HepG2 (cell line): ENCODE measurements around the gene METAP1D. TPM values are rescaled to one million over a fixed set of nuclear protein-coding genes. Genes with fewer than 3 reads are reported as not detected.

ENCODE experiments used
- CBX2 ChIP-seq, 2 experiments: fragments of 200-600 bp in 1 of 2; sonication (generic); formaldehyde crosslinking in 1 of 2; IDR thresholded peaks; 2 replicates each; pipeline versions ENCODE4 v1.7.0 to v1.8.1; 2018 to 2022; ENCODE audit warnings: low read depth in 2 of 2, low read length in 1 of 2, mild to moderate bottlenecking in 1 of 2, missing genetic modification reagents in 1 of 2
- DNMT3B ChIP-seq: conservative IDR thresholded peaks from 2 replicates; pipeline ENCODE4 v1.6.1; 2016; ENCODE audit warnings: missing biosample characterization, control low read depth
- ETV5 ChIP-seq: IDR thresholded peaks from 2 replicates; pipeline ENCODE4 v1.6.1; 2018; ENCODE audit warnings: missing biosample characterization, missing genetic modification reagents, inconsistent platforms, borderline replicate concordance
- MEIS2 ChIP-seq: sonication (generic); formaldehyde crosslinking; IDR thresholded peaks from 2 replicates; pipeline ENCODE4 v1.9.0; 2021; ENCODE audit warnings: mild to moderate bottlenecking, missing genetic modification reagents
- PRMT3 ChIP-seq: sonication (generic); formaldehyde crosslinking; IDR thresholded peaks from 2 replicates; pipeline ENCODE4 v1.8.1; 2022; ENCODE audit warnings: low read depth, mild to moderate bottlenecking, moderate library complexity, missing genetic modification reagents, borderline replicate concordance
- SOX13 ChIP-seq, 3 experiments: fragments of 450-650 bp in 1 of 3; sonication (generic) in 1 of 3; formaldehyde crosslinking in 1 of 3; IDR thresholded peaks in 2 of 3; conservative IDR thresholded peaks in 1 of 3; 2 replicates each; pipeline versions ENCODE4 v1.5.0 to v1.6.1; 2016 to 2020; ENCODE audit warnings: antibody characterized with exemption in 1 of 3, mild to moderate bottlenecking in 1 of 3, missing compliant biosample characterization in 1 of 3, missing genetic modification reagents in 1 of 3, moderate library complexity in 1 of 3
- TARDBP ChIP-seq: sonication (generic); formaldehyde crosslinking; IDR thresholded peaks from 2 replicates; pipeline ENCODE4 v1.8.0; 2022; ENCODE audit warnings: mild to moderate bottlenecking, missing genetic modification reagents
- ZNF230 ChIP-seq: sonication (generic); formaldehyde crosslinking; IDR thresholded peaks from 2 replicates; pipeline ENCODE4 v1.4.0; 2020; ENCODE audit warnings: mild to moderate bottlenecking, missing genetic modification reagents
- ZNF460 ChIP-seq: sonication (generic); formaldehyde crosslinking; IDR thresholded peaks from 2 replicates; pipeline ENCODE4 v1.5.1; 2020; ENCODE audit warnings: missing genetic modification reagents, mild to moderate bottlenecking, borderline replicate concordance
- ZNF777 ChIP-seq: sonication (generic); formaldehyde crosslinking; IDR thresholded peaks from 2 replicates; pipeline ENCODE4 v1.4.0; 2020; ENCODE audit warnings: missing genetic modification reagents
- ZSCAN9 ChIP-seq: IDR thresholded peaks from 2 replicates; pipeline ENCODE4 v1.6.1; 2016; ENCODE audit warnings: borderline replicate concordance
- polyA plus RNA-seq, 8 experiments: library from polyadenylated mRNA; depleted of rRNA in 3 of 8; stranded (reverse) in 7 of 8; unstranded in 1 of 8; fragments of >200 nt; fragmentation: Illumina TruSeq in 4 of 8; extraction: Trizol in 4 of 8; gene quantifications; 2 replicates each; pipeline versions ENCODE4 v1.2.1 to v1.2.3, GENCODE V29; 2011 to 2016; ENCODE audit warnings: low read depth in 4 of 8, missing spikeins in 1 of 8, mixed read lengths in 1 of 8; ENCODE audit not compliant: insufficient read depth in 1 of 8
- total RNA-seq, 5 experiments: library from RNA; depleted of rRNA; stranded (reverse); fragments of >200 nt; fragmentation: Illumina TruSeq; extraction: Trizol; gene quantifications; 2 replicates each; pipeline ENCODE4 v1.2.3, GENCODE V29; 2016; ENCODE audit warnings: low read depth in 1 of 5
- TF ChIP-seq, protein P1 (sequence below): sonication (generic); formaldehyde crosslinking; IDR thresholded peaks from 2 replicates; pipeline ENCODE4 v1.4.0; 2020; ENCODE audit warnings: missing genetic modification reagents, mild to moderate bottlenecking, borderline replicate concordance
- TF ChIP-seq, protein P2 (sequence below): sonication (generic); formaldehyde crosslinking; IDR thresholded peaks from 2 replicates; pipeline ENCODE4 v1.4.0; 2020; ENCODE audit warnings: missing genetic modification reagents
- TF ChIP-seq, protein P3 (sequence below): sonication (generic); formaldehyde crosslinking; IDR thresholded peaks from 2 replicates; pipeline ENCODE4 v1.5.0; 2020; ENCODE audit warnings: mild to moderate bottlenecking, missing genetic modification reagents, borderline replicate concordance
- TF ChIP-seq, protein P4 (sequence below): sonication (generic); formaldehyde crosslinking; IDR thresholded peaks from 2 replicates; pipeline ENCODE4 v1.5.1; 2020; ENCODE audit warnings: mild to moderate bottlenecking, missing genetic modification reagents, moderate library complexity

The METAP1D gene
- total and polyA plus RNA-seq, 2 of the 13 experiments (the other 11 are each of a cell fraction or from before 2014, with no cell fraction given), result 14.7 to 21.6 TPM

- TF ChIP-seq, protein P1, sequence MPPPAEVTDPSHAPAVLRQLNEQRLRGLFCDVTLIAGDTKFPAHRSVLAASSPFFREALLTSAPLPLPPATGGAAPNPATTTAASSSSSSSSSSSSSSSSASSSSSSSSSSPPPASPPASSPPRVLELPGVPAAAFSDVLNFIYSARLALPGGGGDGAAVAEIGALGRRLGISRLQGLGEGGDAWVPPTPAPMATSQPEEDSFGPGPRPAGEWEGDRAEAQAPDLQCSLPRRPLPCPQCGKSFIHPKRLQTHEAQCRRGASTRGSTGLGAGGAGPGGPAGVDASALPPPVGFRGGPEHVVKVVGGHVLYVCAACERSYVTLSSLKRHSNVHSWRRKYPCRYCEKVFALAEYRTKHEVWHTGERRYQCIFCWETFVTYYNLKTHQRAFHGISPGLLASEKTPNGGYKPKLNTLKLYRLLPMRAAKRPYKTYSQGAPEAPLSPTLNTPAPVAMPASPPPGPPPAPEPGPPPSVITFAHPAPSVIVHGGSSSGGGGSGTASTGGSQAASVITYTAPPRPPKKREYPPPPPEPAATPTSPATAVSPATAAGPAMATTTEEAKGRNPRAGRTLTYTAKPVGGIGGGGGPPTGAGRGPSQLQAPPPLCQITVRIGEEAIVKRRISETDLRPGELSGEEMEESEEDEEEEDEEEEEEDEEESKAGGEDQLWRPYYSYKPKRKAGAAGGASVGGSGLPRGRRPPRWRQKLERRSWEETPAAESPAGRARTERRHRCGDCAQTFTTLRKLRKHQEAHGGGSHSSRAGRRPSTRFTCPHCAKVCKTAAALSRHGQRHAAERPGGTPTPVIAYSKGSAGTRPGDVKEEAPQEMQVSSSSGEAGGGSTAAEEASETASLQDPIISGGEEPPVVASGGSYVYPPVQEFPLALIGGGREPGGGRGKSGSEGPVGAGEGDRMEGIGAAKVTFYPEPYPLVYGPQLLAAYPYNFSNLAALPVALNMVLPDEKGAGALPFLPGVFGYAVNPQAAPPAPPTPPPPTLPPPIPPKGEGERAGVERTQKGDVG (CRISPR knock-in tag), result no peak; the same call in 1 of the 2 replicates
- TF ChIP-seq ETV5 (CRISPR knock-in tag) (peak; percentile 93), ZNF230 (no peak; the same call in 1 of the 2 replicates), ZSCAN9 (CRISPR knock-in tag) (peak; percentile 88; the same call in 1 of the 2 replicates), DNMT3B (no peak), SOX13 (IDR thresholded peaks at IDR 0.05) (peak; percentile 74), SOX13 (CRISPR knock-in tag; conservative IDR thresholded peaks at IDR 0.05 in 1 of 2, IDR thresholded peaks at IDR 0.05 in 1 of 2) (peak in 1 of 2 experiments; percentile 90; a peak in 2 of 4 replicates), PRMT3 (CRISPR knock-in tag) (no peak; the same call in 1 of the 2 replicates), ZNF460 (CRISPR knock-in tag) (no peak), ZNF777 (0 out of 2 replicates have a peak, but pooled peaks have one; percentile 38), TARDBP (CRISPR knock-in tag) (peak; percentile 98), MEIS2 (CRISPR knock-in tag) (peak; percentile 57; the same call in 1 of the 2 replicates), CBX2 (IDR thresholded peaks at IDR 0.05; ENCODE audit: low read depth, low read length) (no peak), CBX2 (CRISPR knock-in tag; IDR thresholded peaks at IDR 0.05; ENCODE audit: low read depth) (no peak)
- TF ChIP-seq, protein P2, sequence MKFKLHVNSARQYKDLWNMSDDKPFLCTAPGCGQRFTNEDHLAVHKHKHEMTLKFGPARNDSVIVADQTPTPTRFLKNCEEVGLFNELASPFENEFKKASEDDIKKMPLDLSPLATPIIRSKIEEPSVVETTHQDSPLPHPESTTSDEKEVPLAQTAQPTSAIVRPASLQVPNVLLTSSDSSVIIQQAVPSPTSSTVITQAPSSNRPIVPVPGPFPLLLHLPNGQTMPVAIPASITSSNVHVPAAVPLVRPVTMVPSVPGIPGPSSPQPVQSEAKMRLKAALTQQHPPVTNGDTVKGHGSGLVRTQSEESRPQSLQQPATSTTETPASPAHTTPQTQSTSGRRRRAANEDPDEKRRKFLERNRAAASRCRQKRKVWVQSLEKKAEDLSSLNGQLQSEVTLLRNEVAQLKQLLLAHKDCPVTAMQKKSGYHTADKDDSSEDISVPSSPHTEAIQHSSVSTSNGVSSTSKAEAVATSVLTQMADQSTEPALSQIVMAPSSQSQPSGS (CRISPR knock-in tag), result peak; percentile 91
- TF ChIP-seq, protein P3, sequence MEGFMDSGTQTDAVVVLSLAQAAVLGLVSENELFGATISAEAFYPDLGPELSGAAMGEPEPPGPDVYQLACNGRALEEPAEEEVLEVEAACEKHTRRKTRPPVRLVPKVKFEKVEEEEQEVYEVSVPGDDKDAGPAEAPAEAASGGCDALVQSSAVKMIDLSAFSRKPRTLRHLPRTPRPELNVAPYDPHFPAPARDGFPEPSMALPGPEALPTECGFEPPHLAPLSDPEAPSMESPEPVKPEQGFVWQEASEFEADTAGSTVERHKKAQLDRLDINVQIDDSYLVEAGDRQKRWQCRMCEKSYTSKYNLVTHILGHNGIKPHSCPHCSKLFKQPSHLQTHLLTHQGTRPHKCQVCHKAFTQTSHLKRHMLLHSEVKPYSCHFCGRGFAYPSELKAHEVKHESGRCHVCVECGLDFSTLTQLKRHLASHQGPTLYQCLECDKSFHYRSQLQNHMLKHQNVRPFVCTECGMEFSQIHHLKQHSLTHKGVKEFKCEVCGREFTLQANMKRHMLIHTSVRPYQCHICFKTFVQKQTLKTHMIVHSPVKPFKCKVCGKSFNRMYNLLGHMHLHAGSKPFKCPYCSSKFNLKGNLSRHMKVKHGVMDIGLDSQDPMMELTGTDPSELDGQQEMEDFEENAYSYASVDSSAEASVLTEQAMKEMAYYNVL (CRISPR knock-in tag), result peak; percentile 96
- TF ChIP-seq, protein P4, sequence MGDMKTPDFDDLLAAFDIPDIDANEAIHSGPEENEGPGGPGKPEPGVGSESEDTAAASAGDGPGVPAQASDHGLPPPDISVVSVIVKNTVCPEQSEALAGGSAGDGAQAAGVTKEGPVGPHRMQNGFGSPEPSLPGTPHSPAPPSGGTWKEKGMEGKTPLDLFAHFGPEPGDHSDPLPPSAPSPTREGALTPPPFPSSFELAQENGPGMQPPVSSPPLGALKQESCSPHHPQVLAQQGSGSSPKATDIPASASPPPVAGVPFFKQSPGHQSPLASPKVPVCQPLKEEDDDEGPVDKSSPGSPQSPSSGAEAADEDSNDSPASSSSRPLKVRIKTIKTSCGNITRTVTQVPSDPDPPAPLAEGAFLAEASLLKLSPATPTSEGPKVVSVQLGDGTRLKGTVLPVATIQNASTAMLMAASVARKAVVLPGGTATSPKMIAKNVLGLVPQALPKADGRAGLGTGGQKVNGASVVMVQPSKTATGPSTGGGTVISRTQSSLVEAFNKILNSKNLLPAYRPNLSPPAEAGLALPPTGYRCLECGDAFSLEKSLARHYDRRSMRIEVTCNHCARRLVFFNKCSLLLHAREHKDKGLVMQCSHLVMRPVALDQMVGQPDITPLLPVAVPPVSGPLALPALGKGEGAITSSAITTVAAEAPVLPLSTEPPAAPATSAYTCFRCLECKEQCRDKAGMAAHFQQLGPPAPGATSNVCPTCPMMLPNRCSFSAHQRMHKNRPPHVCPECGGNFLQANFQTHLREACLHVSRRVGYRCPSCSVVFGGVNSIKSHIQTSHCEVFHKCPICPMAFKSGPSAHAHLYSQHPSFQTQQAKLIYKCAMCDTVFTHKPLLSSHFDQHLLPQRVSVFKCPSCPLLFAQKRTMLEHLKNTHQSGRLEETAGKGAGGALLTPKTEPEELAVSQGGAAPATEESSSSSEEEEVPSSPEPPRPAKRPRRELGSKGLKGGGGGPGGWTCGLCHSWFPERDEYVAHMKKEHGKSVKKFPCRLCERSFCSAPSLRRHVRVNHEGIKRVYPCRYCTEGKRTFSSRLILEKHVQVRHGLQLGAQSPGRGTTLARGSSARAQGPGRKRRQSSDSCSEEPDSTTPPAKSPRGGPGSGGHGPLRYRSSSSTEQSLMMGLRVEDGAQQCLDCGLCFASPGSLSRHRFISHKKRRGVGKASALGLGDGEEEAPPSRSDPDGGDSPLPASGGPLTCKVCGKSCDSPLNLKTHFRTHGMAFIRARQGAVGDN, result no peak
These were observed 52.5 kb downstream of the METAP1D start (continued) for GRCh38 chr2:172052000-172052983.
